OCI-LY7 (cell line): ENCODE measurements around the gene PYDC1. TPM values are rescaled to one million over a fixed set of nuclear protein-coding genes. Genes with fewer than 3 reads are reported as not detected.

Source experiments
- BruUV-seq: library from RNA; stranded (reverse); fragments of 400-500 nt; replicated peaks from 2 replicates; lab custom pipeline; 2021; lab: Mats Ljungman, UMichigan
- CTCF ChIA-PET: fragments of 300-600 bp; sonication (Branson Sonifier 250); formaldehyde crosslinking; loops from one replicate; lab custom pipeline; 2022; ENCODE audit warnings: antibody characterized with exemption; ENCODE audit not compliant: unreplicated experiment; lab: Charles Lee
- POLR2A ChIA-PET: fragments of 300-600 bp; sonication (Branson Sonifier 250); formaldehyde crosslinking; loops from one replicate; lab custom pipeline; 2022; ENCODE audit warnings: antibody characterized with exemption; lab: Charles Lee
- DNase-seq: peaks from one replicate; pipeline ENCODE4 v3.0.0-alpha.2; 2015; ENCODE audit warnings: low spot score
- H2AFZ ChIP-seq: fragments of 200-600 bp; sonication (generic), shearing (Covaris generic); 2 replicates; pipeline ENCODE4 v1.6.1; 2014; ENCODE audit warnings: mild to moderate bottlenecking, antibody characterized with exemption, low read length, moderate library complexity
- H3K27ac ChIP-seq: fragments of 200-600 bp; sonication (generic); 2 replicates; pipeline ENCODE4 v1.5.1; 2014; ENCODE audit warnings: mixed run types, low read depth, mild to moderate bottlenecking, moderate library complexity, low read length, inconsistent platforms; ENCODE audit not compliant: poor library complexity, severe bottlenecking
- H3K36me3 ChIP-seq: fragments of 200-600 bp; sonication (generic); 2 replicates; pipeline ENCODE4 v1.6.1; 2014; ENCODE audit warnings: mild to moderate bottlenecking, antibody characterized with exemption, low read length, moderate library complexity, mixed read lengths; ENCODE audit not compliant: insufficient read depth
- H3K4me1 ChIP-seq: fragments of 200-600 bp; sonication (generic); 2 replicates; pipeline ENCODE4 v1.5.1; 2014; ENCODE audit warnings: mild to moderate bottlenecking, low read length; ENCODE audit not compliant: insufficient read depth, poor library complexity, severe bottlenecking
- H3K4me2 ChIP-seq: fragments of 200-600 bp; sonication (generic); 2 replicates; pipeline ENCODE4 v1.6.1; 2014; ENCODE audit warnings: mild to moderate bottlenecking, low read length
- H3K4me3 ChIP-seq: fragments of 200-600 bp; sonication (generic); 2 replicates; pipeline ENCODE4 v1.5.1; 2014; ENCODE audit warnings: mild to moderate bottlenecking, low read depth, low read length; ENCODE audit not compliant: poor library complexity, severe bottlenecking
- H3K79me2 ChIP-seq: fragments of 200-600 bp; sonication (generic); 2 replicates; pipeline ENCODE4 v1.6.1; 2016; ENCODE audit warnings: low read depth, mild to moderate bottlenecking, low read length, moderate library complexity, mixed read lengths; ENCODE audit not compliant: insufficient read depth
- H3K9me2 ChIP-seq: fragments of 200-600 bp; sonication (generic); 2 replicates; pipeline ENCODE4 v1.6.1; 2016; ENCODE audit warnings: mild to moderate bottlenecking, low read length, mixed read lengths; ENCODE audit not compliant: insufficient read depth
- H3K9me3 ChIP-seq: fragments of 200-600 bp; sonication (generic); 2 replicates; pipeline ENCODE4 v1.6.1; 2014; ENCODE audit warnings: mild to moderate bottlenecking, mixed run types, low read length, mixed read lengths
- H4K20me1 ChIP-seq: fragments of 200-600 bp; sonication (generic); 2 replicates; pipeline ENCODE4 v1.6.1; 2014; ENCODE audit warnings: mild to moderate bottlenecking, antibody characterized with exemption, low read length, moderate library complexity, mixed read lengths; ENCODE audit not compliant: insufficient read depth
- EZH2phosphoT487 ChIP-seq: fragments of 200-600 bp; sonication (generic); IDR thresholded peaks from 2 replicates; pipeline ENCODE4 v1.6.1; 2018; ENCODE audit warnings: low read depth, borderline replicate concordance, mild to moderate bottlenecking, mixed run types, antibody characterized with exemption, low read length, moderate library complexity, mixed read lengths
- intact Hi-C: fragments of 100-400 bp; cut with micrococcal nuclease; formaldehyde crosslinking; loops from one replicate; pipeline ENCODE4 v1.10.0; 2022; ENCODE audit not compliant: unreplicated experiment
- total RNA-seq, 2 experiments: library from RNA; depleted of rRNA in 1 of 2; stranded (reverse); fragments of >200 nt in 1 of 2; shearing (Covaris generic) in 1 of 2; gene quantifications; 2 replicates each; pipeline ENCODE4 v1.2.3, GENCODE V29; 2014 to 2022
- TF ChIP-seq, protein P1 (sequence below): fragments of 200-600 bp; sonication (generic); conservative IDR thresholded peaks from 2 replicates; pipeline ENCODE4 v1.5.1; 2014; ENCODE audit warnings: mild to moderate bottlenecking, antibody characterized with exemption, low read length, moderate library complexity, mixed read lengths

The PYDC1 gene
- total RNA-seq, 2 experiments from 2014 or later: not detected

DNA sequence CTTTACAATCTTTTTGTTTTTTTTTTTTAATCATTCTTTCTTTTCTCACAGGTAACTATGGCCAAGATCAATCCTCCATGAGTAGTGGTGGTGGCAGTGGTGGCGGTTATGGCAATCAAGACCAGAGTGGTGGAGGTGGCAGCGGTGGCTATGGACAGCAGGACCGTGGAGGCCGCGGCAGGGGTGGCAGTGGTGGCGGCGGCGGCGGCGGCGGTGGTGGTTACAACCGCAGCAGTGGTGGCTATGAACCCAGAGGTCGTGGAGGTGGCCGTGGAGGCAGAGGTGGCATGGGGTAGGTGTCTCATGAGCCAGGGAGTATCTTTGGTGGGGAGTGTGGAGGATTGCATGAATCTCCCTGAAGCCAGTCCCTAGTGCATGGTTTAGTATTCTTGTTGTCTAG is 32.0 kb downstream of the PYDC1 start:
- DNase-seq: no peak
- no peak overlapping the region for H2AFZ ChIP-seq
- H3K36me3 ChIP-seq: peaks cover 99% of the 10 kb centered on the region
- TF ChIP-seq, protein P1, sequence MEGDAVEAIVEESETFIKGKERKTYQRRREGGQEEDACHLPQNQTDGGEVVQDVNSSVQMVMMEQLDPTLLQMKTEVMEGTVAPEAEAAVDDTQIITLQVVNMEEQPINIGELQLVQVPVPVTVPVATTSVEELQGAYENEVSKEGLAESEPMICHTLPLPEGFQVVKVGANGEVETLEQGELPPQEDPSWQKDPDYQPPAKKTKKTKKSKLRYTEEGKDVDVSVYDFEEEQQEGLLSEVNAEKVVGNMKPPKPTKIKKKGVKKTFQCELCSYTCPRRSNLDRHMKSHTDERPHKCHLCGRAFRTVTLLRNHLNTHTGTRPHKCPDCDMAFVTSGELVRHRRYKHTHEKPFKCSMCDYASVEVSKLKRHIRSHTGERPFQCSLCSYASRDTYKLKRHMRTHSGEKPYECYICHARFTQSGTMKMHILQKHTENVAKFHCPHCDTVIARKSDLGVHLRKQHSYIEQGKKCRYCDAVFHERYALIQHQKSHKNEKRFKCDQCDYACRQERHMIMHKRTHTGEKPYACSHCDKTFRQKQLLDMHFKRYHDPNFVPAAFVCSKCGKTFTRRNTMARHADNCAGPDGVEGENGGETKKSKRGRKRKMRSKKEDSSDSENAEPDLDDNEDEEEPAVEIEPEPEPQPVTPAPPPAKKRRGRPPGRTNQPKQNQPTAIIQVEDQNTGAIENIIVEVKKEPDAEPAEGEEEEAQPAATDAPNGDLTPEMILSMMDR: no peak
- TF ChIP-seq EZH2phosphoT487: no peak
- CTCF ChIA-PET: interaction anchor here (1.1 kb wide), 1 partner anchor 17 kb away, joined by 3 read pairs; the partner anchor contains the start of gene PYCARD
- H3K27ac ChIP-seq: no peak overlapping the region
- peaks cover 82% of the 10 kb centered on the region for H4K20me1 ChIP-seq
- no peaks in the 10 kb centered on the region for H3K9me2 ChIP-seq
- POLR2A ChIA-PET: no interaction called here
- no TSS peak for BruUV-seq
- intact Hi-C loops: no loop called here
- no peak overlapping the region for H3K4me2 ChIP-seq
- H3K4me3 ChIP-seq: no peak overlapping the region
- no peaks in the 10 kb centered on the region for H3K9me3 ChIP-seq
- peaks cover 99% of the 10 kb centered on the region for H3K79me2 ChIP-seq
- peaks cover 21% of the 10 kb centered on the region for H3K4me1 ChIP-seq

DNA sequence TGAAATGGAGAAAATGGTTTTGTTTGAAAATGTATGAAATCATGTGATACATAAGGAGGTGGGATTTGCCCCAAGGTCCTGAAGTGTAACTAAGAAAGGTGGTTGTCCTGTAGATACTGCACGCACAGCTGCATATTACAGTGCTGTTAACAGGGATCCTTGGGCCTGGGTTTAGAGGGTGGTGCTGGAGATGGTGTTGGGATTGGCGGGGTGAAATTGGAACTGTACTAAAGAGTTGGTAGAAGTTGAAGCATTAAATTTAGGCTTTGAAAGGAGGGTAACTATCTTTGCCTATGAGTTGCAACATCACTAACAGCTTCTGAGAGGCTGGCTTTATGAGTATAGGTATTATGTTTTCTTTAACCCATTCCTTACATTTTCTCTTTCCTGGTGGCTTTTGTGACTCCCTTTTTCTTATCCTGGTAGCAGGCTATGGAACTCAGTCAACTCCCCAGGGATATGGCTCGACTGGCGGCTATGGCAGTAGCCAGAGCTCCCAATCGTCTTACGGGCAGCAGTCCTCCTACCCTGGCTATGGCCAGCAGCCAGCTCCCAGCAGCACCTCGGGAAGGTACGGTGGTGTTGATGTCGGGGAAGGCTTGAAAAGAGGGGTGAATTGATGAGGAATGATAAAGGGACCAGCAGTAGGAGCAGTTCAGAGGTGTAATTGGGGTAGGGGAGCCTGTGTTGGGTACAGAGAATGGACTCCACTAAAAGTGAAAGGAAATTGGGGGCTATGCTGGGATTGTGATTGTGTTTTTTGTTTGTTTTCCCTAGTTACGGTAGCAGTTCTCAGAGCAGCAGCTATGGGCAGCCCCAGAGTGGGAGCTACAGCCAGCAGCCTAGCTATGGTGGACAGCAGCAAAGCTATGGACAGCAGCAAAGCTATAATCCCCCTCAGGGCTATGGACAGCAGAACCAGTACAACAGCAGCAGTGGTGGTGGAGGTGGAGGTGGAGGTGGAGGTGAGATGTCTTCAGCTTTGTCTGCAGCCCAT is 33.2 kb downstream of the PYDC1 start:
- Histone ChIP-seq H3K9me3 (no peaks in the 10 kb centered on the region), H3K27ac (no peak overlapping the region), H4K20me1 (peaks cover 71% of the 10 kb centered on the region), H3K79me2 (peaks cover 94% of the 10 kb centered on the region), H3K4me3 (no peak overlapping the region), H3K9me2 (no peaks in the 10 kb centered on the region), H2AFZ (no peak overlapping the region), H3K4me2 (peak overlapping the region; percentile 80; the same call in 1 of the 2 replicates), H3K4me1 (peaks cover 25% of the 10 kb centered on the region), H3K36me3 (peaks cover 87% of the 10 kb centered on the region)
- TF ChIP-seq EZH2phosphoT487: no peak
- TF ChIP-seq, protein P1: no peak
- CTCF ChIA-PET: no interaction called here
- DNase-seq: no peak
- no TSS peak for BruUV-seq
- intact Hi-C loops: no loop called here
- POLR2A ChIA-PET: interaction anchor here (1.2 to 2.0 kb wide), 2 partner anchors 15 to 66 kb away, joined by 4 read pairs; partner anchors contain the start of gene KAT8
